TTC549 (cell line): ENCODE data around the gene PPP2R2B.

Experiments used
- FAIRE-seq: peaks from 2 replicates; lab custom pipeline; 2012; peaks lifted over from hg19 to GRCh38; lab: Jason Lieb, UNC

Gene PPP2R2B

GRCh38 chr5:146779211-146779869 is 99.2 kb downstream of the PPP2R2B start:
- FAIRE-seq: no peak

GRCh38 chr5:146778795-146779194 is 99.8 kb downstream of the PPP2R2B start:
- FAIRE-seq: no peak

GRCh38 chr5:146778261-146778660 is 100.3 kb downstream of the PPP2R2B start:
- no peak for FAIRE-seq

- FAIRE-seq: no peak
Observed at GRCh38 chr5:146772881-146773466, 105.6 kb downstream of the PPP2R2B start.

GRCh38 chr5:146770980-146771379 is 107.6 kb downstream of the PPP2R2B start:
- no peak for FAIRE-seq

- no peak for FAIRE-seq
Observed at GRCh38 chr5:146770546-146770945, 108.0 kb downstream of the PPP2R2B start.

- no peak for FAIRE-seq
Observed at GRCh38 chr5:146767534-146767933, 111.0 kb downstream of the PPP2R2B start.

GRCh38 chr5:146766013-146766412 is 112.5 kb downstream of the PPP2R2B start:
- no peak for FAIRE-seq

- FAIRE-seq: no peak
Observed at GRCh38 chr5:146765089-146765832, 113.3 kb downstream of the PPP2R2B start.

GRCh38 chr5:146762830-146763229 is 115.7 kb downstream of the PPP2R2B start:
- FAIRE-seq: no peak

- FAIRE-seq: no peak
Observed at GRCh38 chr5:146761811-146762210, 116.7 kb downstream of the PPP2R2B start.

- FAIRE-seq: no peak
Observed at GRCh38 chr5:146758938-146759337, 119.6 kb downstream of the PPP2R2B start.

- no peak for FAIRE-seq
Observed at GRCh38 chr5:146758076-146758475, 120.5 kb downstream of the PPP2R2B start.

- no peak for FAIRE-seq
Observed at GRCh38 chr5:146756546-146756945, 122.0 kb downstream of the PPP2R2B start.

GRCh38 chr5:146755793-146756192 is 122.8 kb downstream of the PPP2R2B start:
- no peak for FAIRE-seq

- FAIRE-seq: no peak
Observed at GRCh38 chr5:146754621-146755020, 123.9 kb downstream of the PPP2R2B start.

- no peak for FAIRE-seq
Observed at GRCh38 chr5:146753641-146754040, 124.9 kb downstream of the PPP2R2B start.

GRCh38 chr5:146751781-146752401 is 126.7 kb downstream of the PPP2R2B start:
- FAIRE-seq: no peak

GRCh38 chr5:146751054-146751453 is 127.5 kb downstream of the PPP2R2B start:
- FAIRE-seq: no peak

- FAIRE-seq: no peak
Observed at GRCh38 chr5:146748533-146748932, 130.0 kb downstream of the PPP2R2B start.

GRCh38 chr5:146745931-146746577 is 132.5 kb downstream of the PPP2R2B start:
- FAIRE-seq: no peak

GRCh38 chr5:146744068-146744745 is 134.3 kb downstream of the PPP2R2B start:
- FAIRE-seq: no peak
